ENCODE data around the gene SEM1. TPM values are rescaled to one million over a fixed set of nuclear protein-coding genes. Genes with fewer than 3 reads are reported as not detected.

The SEM1 gene
- total and polyA plus RNA-seq, 2 of the 4 experiments (the other 2 are of a cell fraction), result 17.2 to 38.0 TPM

- no peaks in the 10 kb centered on the region for H3K27me3 ChIP-seq (ENCODE audit: control insufficient read depth, insufficient read depth, low read length)
- H2BK120ac ChIP-seq (ENCODE audit: low read depth, low read length), result no peak overlapping the region
- DNase-seq (no peak), ATAC-seq (ENCODE audit: low read depth) (no peak)
- no peak overlapping the region for H4K8ac ChIP-seq (ENCODE audit: low read depth in 2 of 2, low read length in 2 of 2)
- H3K9ac ChIP-seq (ENCODE audit: low read depth, low read length), result no peak overlapping the region
- H3K18ac ChIP-seq (ENCODE audit: low read depth, low read length), result no peak overlapping the region
- no peak overlapping the region for H3K4ac ChIP-seq (ENCODE audit: low read depth, low read length)
- no peak overlapping the region for H3K4me2 ChIP-seq (ENCODE audit: low read depth, low read length)
- no peak overlapping the region for H4K5ac ChIP-seq (ENCODE audit: low read depth, low read length)
- no peak overlapping the region for H2AK9ac ChIP-seq (replicated peaks; ENCODE audit: low read depth, low read length, poor library complexity)
- no TSS peak for BruUV-seq (replicated peaks)
- H2BK15ac ChIP-seq (ENCODE audit: low read depth, low read length), result no peak overlapping the region
- no peak overlapping the region for H2AK5ac ChIP-seq (ENCODE audit: low read depth, low read length)
- intact Hi-C loops (cut with micrococcal nuclease) (no loop called here), in situ Hi-C loops (cut with MboI; ENCODE audit: low sequenced_read_pairs) (no loop called here), dilution Hi-C loops (cut with HindIII; ENCODE audit: low sequenced_read_pairs, unreplicated experiment) (no loop called here)
- no peak overlapping the region for H2BK20ac ChIP-seq (ENCODE audit: low read depth, low read length)
- ChIA-PET POLR2A (ENCODE audit: unreplicated experiment) (no interaction called here), CTCF (no interaction called here)
- H3K4me1 ChIP-seq (ENCODE audit: control insufficient read depth, insufficient read depth, low read length), result no peaks in the 10 kb centered on the region
- no peaks in the 10 kb centered on the region for H3K36me3 ChIP-seq (ENCODE audit: control insufficient read depth, insufficient read depth, low read length)
- H3K9me3 ChIP-seq (ENCODE audit: control insufficient read depth, insufficient read depth, low read length), result no peaks in the 10 kb centered on the region
- no peaks in the 10 kb centered on the region for H3K79me1 ChIP-seq (ENCODE audit: low read depth in 1 of 2, low read length in 2 of 2)
- H3K56ac ChIP-seq (ENCODE audit: extremely low read depth, insufficient read depth, low read length), result no peak overlapping the region
- no CpG with 5 or more reads among the region's 3 CpGs for WGBS, 2 experiments (ENCODE audit: extremely low coverage in 2 of 2, insufficient read length in 1 of 2)
- no peak overlapping the region for H4K91ac ChIP-seq (ENCODE audit: insufficient read depth, low read depth, low read length)
- H4K20me1 ChIP-seq (ENCODE audit: insufficient read depth, low read length), result no peaks in the 10 kb centered on the region
- H3K27ac ChIP-seq (ENCODE audit: insufficient read depth, low read length), result no peak overlapping the region
- no peak overlapping the region for H3K14ac ChIP-seq (replicated peaks; ENCODE audit: low read depth, low read length)
- no peaks in the 10 kb centered on the region for H3K9me1 ChIP-seq (ENCODE audit: insufficient read depth, low read length)
- H3K4me3 ChIP-seq (ENCODE audit: insufficient read depth, low read depth, low read length), result no peak overlapping the region
- H3K23ac ChIP-seq (ENCODE audit: low read depth, low read length), result no peak overlapping the region
- H2AFZ ChIP-seq (replicated peaks; ENCODE audit: low read length, poor library complexity), result no peak overlapping the region
- TF ChIP-seq RCOR1 (IDR thresholded peaks at IDR 0.05; ENCODE audit: insufficient replicate concordance, low read length), result no peak
- no peak for TF ChIP-seq FOS (IDR thresholded peaks at IDR 0.05; ENCODE audit: low read depth, low read length)
- TF ChIP-seq BHLHE40 (IDR thresholded peaks at IDR 0.05; ENCODE audit: low read depth, low read length), result no peak
- no peak for TF ChIP-seq RAD21 (IDR thresholded peaks at IDR 0.05; ENCODE audit: low read length)
- TF ChIP-seq RFX5 (IDR thresholded peaks at IDR 0.05; ENCODE audit: low read depth, low read length), result no peak
- no peak for TF ChIP-seq CEBPB (IDR thresholded peaks at IDR 0.05; ENCODE audit: low read depth, low read length)
- no peak for TF ChIP-seq CTCF (conservative IDR thresholded peaks at IDR 0.05; ENCODE audit: low read depth, low read length)
- no peak for TF ChIP-seq SMC3 (IDR thresholded peaks at IDR 0.05; ENCODE audit: low read depth, low read length)
- no peak for TF ChIP-seq CHD1 (IDR thresholded peaks at IDR 0.05; ENCODE audit: low read depth, low read length)
- no peak for TF ChIP-seq USF2 (IDR thresholded peaks at IDR 0.05; ENCODE audit: low read depth, low read length)
- no peak for TF ChIP-seq POLR2A (IDR thresholded peaks at IDR 0.05; ENCODE audit: low read depth, low read length)
- TF ChIP-seq MAZ (IDR thresholded peaks at IDR 0.05; ENCODE audit: borderline replicate concordance, low read depth, low read length), result no peak
- TF ChIP-seq NFE2L2 (IDR thresholded peaks at IDR 0.05; ENCODE audit: low read depth, low read length), result no peak
- no peak for TF ChIP-seq ELK1 (IDR thresholded peaks at IDR 0.05; ENCODE audit: borderline replicate concordance, low read depth, low read length)
- no peak overlapping the region for H2BK5ac ChIP-seq (ENCODE audit: low read depth, low read length, poor library complexity, severe bottlenecking)
Measured at GRCh38 chr7:96727534-96728088, 18.0 kb upstream of the SEM1 start.
